ENCODE measurements around the gene ELAVL3.

- TF ChIP-seq CTCF (IDR thresholded peaks at IDR 0.05; ENCODE audit: borderline replicate concordance, extremely low read depth, low read length, poor library complexity, severe bottlenecking) (no peak), EZH2 (IDR thresholded peaks at IDR 0.05; ENCODE audit: borderline replicate concordance, low read depth, low read length, severe bottlenecking) (no peak)
Measured at GRCh38 chr19:11505504-11506100, 24.8 kb upstream of the ELAVL3 start, which contains the start of gene ZNF653.
